Measurements from ENCODE around the gene NID1.

Gene NID1

DNA sequence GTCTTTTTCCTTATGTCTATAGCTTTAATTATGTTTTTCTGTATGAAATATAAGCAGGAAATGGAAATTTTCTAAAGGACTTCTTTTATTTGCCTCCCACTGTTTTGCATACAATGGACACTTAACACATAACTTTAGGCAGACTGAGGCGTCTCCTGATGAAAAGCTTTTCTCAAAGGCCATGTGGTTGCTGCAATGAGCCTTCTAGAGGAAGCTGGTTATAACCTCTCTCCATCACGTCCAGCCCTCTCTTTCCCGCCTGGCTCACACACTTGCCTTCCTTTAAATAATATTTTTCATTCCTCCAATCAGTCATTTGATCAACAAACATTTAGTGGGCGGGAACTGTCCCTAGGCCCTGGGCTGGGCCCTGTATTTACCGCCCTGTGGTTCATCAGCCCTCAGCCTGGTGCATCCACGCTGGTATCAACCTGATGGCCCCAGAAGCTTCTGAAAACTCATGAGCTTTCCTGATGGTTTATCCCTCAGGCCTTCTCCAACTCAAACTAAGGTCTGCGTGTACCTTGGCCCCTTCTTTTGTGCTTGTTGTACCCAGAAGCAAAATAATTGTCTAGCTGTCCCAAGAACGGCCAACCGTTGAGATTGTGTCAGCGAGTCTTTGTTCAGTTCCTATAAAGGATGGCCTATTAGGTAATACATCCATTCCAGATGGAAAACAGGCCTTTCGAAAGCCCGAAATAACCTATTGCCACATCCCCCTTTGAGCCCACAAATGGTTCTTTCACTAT is 122.8 kb downstream of the NID1 start:
- Histone ChIP-seq H3K36me3 (ENCODE audit: control insufficient read depth, insufficient read depth, low read length) (no peaks in the 10 kb centered on the region), H3K9ac (no peak overlapping the region), H2AFZ (no peak overlapping the region), H3K4me3 (ENCODE audit: low read depth, low read length) (no peak overlapping the region), H3K27me3 (ENCODE audit: control insufficient read depth, insufficient read depth, low read length) (no peaks in the 10 kb centered on the region), H3K9me3 (ENCODE audit: control insufficient read depth, low read length) (no peaks in the 10 kb centered on the region), H3K4me1 (no peaks in the 10 kb centered on the region), H3K27ac (no peak overlapping the region), H3K4me2 (ENCODE audit: low read length) (no peak overlapping the region), H3K79me2 (no peaks in the 10 kb centered on the region)
- TF ChIP-seq, protein P1, sequence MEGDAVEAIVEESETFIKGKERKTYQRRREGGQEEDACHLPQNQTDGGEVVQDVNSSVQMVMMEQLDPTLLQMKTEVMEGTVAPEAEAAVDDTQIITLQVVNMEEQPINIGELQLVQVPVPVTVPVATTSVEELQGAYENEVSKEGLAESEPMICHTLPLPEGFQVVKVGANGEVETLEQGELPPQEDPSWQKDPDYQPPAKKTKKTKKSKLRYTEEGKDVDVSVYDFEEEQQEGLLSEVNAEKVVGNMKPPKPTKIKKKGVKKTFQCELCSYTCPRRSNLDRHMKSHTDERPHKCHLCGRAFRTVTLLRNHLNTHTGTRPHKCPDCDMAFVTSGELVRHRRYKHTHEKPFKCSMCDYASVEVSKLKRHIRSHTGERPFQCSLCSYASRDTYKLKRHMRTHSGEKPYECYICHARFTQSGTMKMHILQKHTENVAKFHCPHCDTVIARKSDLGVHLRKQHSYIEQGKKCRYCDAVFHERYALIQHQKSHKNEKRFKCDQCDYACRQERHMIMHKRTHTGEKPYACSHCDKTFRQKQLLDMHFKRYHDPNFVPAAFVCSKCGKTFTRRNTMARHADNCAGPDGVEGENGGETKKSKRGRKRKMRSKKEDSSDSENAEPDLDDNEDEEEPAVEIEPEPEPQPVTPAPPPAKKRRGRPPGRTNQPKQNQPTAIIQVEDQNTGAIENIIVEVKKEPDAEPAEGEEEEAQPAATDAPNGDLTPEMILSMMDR (IDR thresholded peaks at IDR 0.05), result no peak

DNA sequence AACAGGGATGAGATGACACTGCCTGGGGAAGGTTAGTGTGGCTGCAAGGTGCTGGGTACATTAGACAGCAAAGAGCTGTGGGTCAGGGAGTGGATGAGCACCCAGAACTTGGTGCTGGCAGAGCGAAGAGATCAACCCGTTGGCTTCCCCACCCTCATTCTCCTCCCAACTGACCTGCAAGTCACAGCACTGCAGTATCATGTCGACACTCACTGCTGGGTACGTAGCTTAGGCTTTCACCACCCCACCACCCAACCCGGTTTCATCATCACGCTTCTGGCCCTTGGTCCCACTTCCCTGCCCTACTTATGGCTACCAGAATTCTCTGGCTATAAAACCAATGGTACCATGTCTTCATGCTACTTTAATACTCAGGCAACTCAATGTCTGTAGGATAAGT is 124.6 kb downstream of the NID1 start:
- Histone ChIP-seq H3K9me3 (ENCODE audit: control insufficient read depth, low read length) (no peaks in the 10 kb centered on the region), H3K9ac (no peak overlapping the region), H3K4me2 (ENCODE audit: low read length) (no peak overlapping the region), H3K36me3 (ENCODE audit: control insufficient read depth, insufficient read depth, low read length) (no peaks in the 10 kb centered on the region), H3K27me3 (ENCODE audit: control insufficient read depth, insufficient read depth, low read length) (no peaks in the 10 kb centered on the region), H3K4me3 (ENCODE audit: low read depth, low read length) (no peak overlapping the region), H2AFZ (no peak overlapping the region), H3K4me1 (no peaks in the 10 kb centered on the region), H3K79me2 (no peaks in the 10 kb centered on the region), H3K27ac (no peak overlapping the region)
- TF ChIP-seq, protein P1 (IDR thresholded peaks at IDR 0.05), result no peak

DNA sequence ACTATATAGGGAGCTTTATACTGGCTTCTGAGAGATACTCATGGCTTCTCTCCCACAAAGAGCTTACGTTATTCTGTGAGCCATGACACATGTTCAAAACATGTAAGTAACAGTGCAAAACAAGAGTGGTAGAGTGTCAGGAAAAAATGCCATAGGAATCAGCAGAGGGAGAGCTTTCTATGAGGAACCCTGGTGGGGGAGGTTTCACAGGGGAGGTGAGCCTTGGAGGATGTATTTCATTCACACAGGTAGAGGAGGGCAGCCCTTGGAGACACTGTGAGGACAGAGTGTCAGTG is 125.5 kb downstream of the NID1 start:
- no peaks in the 10 kb centered on the region for H3K79me2 ChIP-seq
- H3K4me3 ChIP-seq (ENCODE audit: low read depth, low read length), result no peak overlapping the region
- no peaks in the 10 kb centered on the region for H3K9me3 ChIP-seq (ENCODE audit: control insufficient read depth, low read length)
- no peaks in the 10 kb centered on the region for H3K27me3 ChIP-seq (ENCODE audit: control insufficient read depth, insufficient read depth, low read length)
- no peak overlapping the region for H3K9ac ChIP-seq
- no peaks in the 10 kb centered on the region for H3K36me3 ChIP-seq (ENCODE audit: control insufficient read depth, insufficient read depth, low read length)
- no peak overlapping the region for H2AFZ ChIP-seq
- H3K4me1 ChIP-seq, result no peaks in the 10 kb centered on the region
- no peak overlapping the region for H3K4me2 ChIP-seq (ENCODE audit: low read length)
- no peak overlapping the region for H3K27ac ChIP-seq
- TF ChIP-seq, protein P1 (IDR thresholded peaks at IDR 0.05), result no peak

DNA sequence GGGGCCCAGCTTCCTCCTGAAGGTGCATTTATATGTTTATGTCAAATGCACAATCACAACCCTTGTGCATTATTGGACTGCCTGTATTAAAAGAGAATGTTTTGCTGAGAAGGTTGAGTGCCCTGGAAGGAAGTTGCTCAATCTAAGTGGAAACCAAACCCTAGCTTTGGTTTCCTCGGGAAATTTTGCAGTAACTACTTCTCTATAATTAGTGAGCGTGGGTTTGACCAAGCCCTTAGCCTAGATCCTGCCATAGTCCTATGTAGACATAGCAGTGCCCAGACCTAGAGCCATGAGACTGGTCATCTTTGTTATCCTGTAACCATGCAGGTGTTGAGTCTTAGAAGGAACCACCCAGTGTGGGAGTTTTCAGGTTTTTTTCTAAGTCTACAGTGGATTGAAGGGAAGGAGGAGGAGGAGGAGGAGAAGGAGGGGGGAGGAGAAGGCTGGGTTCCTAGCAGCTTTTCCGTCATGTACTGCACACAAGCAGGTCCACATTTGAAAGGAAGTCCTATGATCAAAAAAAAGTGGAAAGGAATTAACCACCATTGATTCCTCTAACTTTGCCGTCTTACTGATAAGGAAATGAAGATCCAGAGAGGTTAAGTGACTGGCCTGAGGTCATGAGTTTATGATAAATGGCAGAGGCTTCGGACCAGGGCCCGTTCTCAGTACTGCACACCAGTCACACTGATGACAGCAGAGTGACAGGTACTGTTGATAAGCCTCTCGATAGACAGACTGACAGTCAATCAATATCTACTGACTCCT is 126.0 kb downstream of the NID1 start:
- no peaks in the 10 kb centered on the region for H3K36me3 ChIP-seq (ENCODE audit: control insufficient read depth, insufficient read depth, low read length)
- H3K9me3 ChIP-seq (ENCODE audit: control insufficient read depth, low read length), result no peaks in the 10 kb centered on the region
- TF ChIP-seq, protein P1 (IDR thresholded peaks at IDR 0.05), result no peak
- H3K4me1 ChIP-seq, result no peaks in the 10 kb centered on the region
- H3K9ac ChIP-seq, result no peak overlapping the region
- H3K4me2 ChIP-seq (ENCODE audit: low read length), result no peak overlapping the region
- H3K4me3 ChIP-seq (ENCODE audit: low read depth, low read length), result no peak overlapping the region
- no peaks in the 10 kb centered on the region for H3K27me3 ChIP-seq (ENCODE audit: control insufficient read depth, insufficient read depth, low read length)
- H3K27ac ChIP-seq, result no peak overlapping the region
- no peak overlapping the region for H2AFZ ChIP-seq
- H3K79me2 ChIP-seq, result no peaks in the 10 kb centered on the region

Data from parathyroid adenoma (tissue), 2 donors.